Activated T-helper 1 cell treated with anti-CD3 and anti-CD28 coated beads, Interleukin-2, amount 50 U/mL, for 16 hours (primary cell): ENCODE measurements around the gene XKR8.
"Not testable (repeated sequence)": the region's sequence is repeated elsewhere in the genome, so short reads cannot be mapped to it uniquely, and the experiment has no call there.

Experiments
- DNase-seq, 2 donors: peaks; one replicate each; pipeline ENCODE4 v3.0.0-alpha.2; 2020; ENCODE audit warnings: low read depth in 1 of 2, low spot score in 1 of 2

The XKR8 gene

DNA sequence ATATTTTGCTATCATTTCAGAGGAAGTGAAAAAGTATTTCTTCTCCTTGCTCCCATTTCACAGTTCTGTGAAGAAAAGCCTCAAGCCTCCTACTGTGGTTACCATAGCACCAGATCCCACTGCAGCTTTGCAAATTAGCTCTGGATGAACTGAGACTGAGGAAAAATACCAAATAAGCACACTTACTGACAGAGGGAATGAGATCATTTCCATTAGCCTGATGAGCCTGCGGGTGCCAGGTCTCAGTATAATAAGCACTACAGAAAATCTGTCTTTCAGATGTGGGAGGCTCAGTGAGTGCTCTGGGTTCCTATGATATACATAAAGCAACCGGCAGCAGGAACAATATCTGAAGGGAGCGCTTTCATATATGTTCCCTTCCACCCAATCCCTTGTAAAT is 21.4 kb downstream of the XKR8 start:
- DNase-seq = no peak

DNA sequence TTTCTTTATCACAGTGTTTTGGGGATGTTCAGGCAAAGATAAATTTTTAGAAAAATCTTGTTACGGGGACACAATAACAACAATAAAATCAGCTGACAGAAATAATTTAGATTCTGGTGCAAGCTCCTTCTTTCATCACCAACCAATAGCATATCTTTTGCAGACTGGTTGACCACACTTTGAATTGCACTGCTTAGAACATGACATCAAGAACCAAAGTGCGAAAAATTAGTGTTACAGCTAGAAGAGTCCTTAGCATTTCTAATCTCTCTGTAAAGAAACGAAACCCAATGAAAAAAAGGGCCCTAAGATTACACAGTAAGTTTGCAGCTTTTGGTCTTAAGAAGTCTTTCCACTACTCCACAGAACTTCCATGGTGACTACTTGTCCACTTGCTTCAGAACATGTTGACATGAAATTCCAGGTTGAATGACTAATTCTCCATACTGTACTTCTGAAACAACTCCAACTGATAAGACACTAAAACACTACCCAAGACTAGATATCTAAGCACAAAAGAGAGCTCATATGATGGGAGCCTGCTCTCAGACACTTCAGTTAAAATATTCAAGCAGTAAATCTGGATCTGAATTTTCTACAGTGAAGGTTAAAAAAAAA is 31.3 kb downstream of the XKR8 start:
- no peak for DNase-seq

DNA sequence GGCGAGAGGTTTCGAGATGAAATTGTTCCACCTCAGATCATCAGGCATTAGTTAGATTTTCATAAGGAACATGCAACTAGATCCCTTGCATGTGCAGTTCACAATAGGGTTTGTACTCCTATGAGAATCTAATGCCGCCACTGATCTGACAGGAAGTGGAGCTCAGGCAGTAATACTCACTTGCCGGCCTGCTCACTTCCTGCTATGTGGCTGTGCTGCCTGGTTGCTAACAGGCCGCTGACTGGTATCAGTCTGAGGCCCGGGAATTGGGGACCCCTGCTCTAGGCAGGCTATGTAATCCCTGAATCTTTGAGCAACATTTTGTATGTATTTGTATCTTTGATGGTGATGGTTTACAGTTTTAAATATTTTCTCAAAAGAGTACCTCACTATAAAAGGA is 32.5 kb downstream of the XKR8 start:
- peak; percentile 15 to 23 for DNase-seq

DNA sequence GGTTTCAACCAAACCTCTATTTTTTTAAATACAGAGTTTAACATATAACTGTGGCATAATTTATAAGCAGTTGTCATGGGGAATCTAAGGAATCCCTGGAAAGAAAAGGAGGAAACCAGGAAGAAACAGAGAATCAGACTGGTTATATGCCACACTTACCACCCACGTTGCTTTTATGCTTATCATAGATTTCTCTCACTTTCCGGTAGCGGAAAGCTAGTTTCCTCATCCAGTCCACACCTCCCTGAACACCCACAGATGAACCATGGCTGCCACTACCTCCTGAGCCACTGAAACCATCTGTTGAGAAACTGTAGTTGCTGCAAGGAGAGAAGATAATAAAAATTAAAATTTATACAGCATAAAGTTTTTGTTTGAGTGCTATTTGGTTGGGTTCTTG is 33.5 kb downstream of the XKR8 start:
- no peak for DNase-seq

DNA sequence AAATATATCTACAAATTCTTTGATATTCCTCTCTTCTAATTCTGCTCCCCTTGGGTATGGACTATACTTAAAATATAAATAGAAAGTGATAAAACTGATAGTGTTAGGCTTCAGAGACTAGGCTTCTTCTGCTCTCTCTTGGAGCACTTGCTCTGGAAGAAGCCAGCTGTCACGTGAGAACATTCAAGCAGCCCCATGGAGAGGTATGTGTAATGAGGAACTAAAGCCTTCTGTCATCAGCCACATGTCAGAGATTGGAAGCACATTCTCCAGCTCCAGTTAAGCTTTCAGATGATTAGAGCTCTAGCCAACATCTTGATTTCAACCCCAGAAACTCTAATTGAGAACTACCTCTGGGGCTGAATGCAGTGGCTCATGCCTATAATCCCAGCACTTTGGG is 34.3 kb downstream of the XKR8 start:
- no peak for DNase-seq

DNA sequence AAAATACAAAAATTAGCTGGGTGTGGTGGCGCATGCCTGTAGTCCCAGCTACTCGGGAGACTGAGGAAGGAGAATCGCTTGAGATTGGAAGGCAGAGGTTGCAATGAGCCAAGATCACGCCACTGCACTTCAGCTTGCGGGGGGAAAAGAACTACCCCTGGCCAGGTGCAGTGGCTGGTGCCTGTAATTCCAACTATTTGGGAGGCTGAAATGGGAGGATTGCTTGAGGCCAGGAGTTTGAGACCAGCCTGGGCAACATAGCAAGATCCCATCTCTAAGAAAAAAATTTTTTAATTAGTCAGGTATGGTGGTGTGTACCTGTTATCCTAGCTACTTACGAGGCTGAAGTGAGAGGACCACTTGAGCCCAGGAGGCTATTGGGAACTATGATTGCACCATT is 34.8 kb downstream of the XKR8 start:
- not testable (repeated sequence) for DNase-seq

DNA sequence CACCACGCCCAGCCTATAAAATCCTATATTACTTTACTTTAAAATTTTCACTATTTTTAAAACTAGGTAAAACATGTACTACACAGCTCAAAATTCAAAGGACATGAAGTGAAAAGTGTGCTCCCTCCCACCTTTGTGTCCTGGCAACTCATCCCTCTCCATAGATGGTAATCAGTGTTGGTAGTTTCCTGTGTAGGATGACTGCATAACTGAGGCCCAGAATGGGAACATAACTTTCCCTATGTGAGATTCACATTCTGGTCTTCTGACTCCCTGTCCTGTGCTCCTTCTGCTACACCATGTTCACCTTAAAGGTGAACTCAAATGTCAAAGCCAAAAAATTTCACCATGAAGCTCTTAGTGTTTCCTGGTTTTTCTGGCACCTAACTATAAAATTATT is 39.3 kb downstream of the XKR8 start:
- DNase-seq = no peak

DNA sequence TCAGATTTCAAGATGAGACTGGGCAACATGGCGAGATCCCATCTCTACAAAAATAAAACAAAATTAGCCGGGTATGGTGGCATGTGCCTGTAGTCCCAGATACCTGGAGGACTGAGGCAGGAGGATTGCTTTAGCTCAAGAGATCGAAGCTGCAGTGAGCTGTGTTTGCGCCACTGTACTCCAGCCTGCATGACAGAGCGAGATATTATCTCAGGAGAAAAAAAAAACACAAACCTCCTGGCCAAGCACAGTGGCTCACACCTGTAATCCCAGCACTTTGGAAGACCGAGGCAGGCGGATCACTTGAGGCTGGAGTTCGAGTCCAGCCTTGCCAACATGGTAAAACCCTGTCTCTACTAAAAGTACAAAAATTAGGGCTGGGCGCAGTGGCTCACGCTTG is 42.8 kb downstream of the XKR8 start:
- DNase-seq = no peak

DNA sequence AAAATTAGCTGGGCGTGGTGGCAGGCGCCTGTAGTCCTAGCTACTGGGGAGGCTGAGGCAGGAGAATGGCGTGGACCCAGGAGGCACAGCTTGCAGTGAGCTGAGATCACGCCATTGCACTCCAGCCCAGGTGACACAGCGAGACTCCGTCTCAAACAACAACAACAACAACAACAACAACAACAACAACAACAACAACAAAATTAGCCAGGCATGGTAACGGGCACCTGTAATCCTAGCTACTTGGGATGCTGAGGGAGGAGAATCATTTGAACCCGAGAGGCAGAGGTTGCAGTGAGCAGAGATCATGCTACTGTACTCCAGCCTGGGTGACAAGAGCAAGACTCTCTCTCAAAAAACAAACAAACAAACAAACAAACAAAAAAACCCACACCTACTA is 43.3 kb downstream of the XKR8 start:
- DNase-seq = not testable (repeated sequence)

DNA sequence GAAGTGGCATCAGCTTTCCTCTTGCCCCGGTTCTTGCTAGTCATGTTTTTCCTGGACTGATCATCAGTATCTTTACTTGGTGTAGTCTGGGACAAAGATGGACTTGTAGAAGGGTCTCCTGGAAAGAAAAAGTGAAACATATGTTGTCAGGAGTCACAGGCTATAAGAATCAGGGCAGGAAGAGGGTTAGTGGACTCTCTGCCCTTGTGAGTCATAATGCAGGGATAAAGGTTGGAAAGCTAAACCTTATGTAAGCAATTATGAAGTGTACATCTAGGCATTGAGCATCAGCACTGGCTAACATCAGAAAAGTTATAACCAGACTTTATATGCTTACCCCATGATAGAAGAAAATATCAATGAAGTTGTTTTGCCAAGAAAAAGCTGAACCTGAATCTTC is 51.2 kb downstream of the XKR8 start:
- no peak for DNase-seq
